A673 (cell line): ENCODE data around the gene RFTN1.

Experiments
- CTCF ChIP-seq: fragments of 300-800, 200-600 bp; sonication (generic); conservative IDR thresholded peaks from 2 replicates; pipeline ENCODE4 v1.5.1; 2017; ENCODE audit warnings: low read depth, mild to moderate bottlenecking, antibody characterized with exemption, low read length, moderate library complexity, mixed read lengths
- EZH2 ChIP-seq: fragments of 200-600 bp; sonication (generic); IDR thresholded peaks from 2 replicates; pipeline ENCODE4 v1.6.1; 2017; ENCODE audit warnings: borderline replicate concordance, low read depth, mild to moderate bottlenecking, mixed read lengths, antibody characterized with exemption, low read length; ENCODE audit not compliant: poor library complexity, severe bottlenecking

GRCh38 chr3:16481546-16481897 is 32.0 kb downstream of the RFTN1 start:
- no peak for TF ChIP-seq CTCF
- TF ChIP-seq EZH2: no peak
